Measurements from ENCODE around the gene CTNNA3. TPM values are rescaled to one million over a fixed set of nuclear protein-coding genes. Genes with fewer than 3 reads are reported as not detected.

Gene CTNNA3
- total RNA-seq, 4 donors from 2014 or later = under 0.01 to 0.38 (median 0.27) TPM

DNA sequence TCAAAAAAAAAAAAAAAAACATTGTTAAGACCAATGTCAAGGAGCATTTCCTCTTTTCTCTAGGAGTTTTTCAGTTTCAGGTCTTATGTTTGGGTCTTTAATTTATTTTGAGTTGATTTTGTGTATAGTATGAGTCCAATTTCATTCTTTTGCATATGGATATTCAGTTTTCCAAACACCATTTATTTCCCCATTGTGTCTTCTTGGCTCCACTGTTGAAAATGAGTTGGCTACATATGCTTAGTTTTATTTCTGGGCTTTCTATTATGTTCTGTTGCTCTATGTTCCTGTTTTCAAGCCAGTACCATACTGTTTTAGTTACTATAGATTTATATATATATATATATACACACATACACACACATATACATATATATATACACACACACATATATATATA is 1506.7 kb downstream of the CTNNA3 start:
- TF ChIP-seq, protein P1, sequence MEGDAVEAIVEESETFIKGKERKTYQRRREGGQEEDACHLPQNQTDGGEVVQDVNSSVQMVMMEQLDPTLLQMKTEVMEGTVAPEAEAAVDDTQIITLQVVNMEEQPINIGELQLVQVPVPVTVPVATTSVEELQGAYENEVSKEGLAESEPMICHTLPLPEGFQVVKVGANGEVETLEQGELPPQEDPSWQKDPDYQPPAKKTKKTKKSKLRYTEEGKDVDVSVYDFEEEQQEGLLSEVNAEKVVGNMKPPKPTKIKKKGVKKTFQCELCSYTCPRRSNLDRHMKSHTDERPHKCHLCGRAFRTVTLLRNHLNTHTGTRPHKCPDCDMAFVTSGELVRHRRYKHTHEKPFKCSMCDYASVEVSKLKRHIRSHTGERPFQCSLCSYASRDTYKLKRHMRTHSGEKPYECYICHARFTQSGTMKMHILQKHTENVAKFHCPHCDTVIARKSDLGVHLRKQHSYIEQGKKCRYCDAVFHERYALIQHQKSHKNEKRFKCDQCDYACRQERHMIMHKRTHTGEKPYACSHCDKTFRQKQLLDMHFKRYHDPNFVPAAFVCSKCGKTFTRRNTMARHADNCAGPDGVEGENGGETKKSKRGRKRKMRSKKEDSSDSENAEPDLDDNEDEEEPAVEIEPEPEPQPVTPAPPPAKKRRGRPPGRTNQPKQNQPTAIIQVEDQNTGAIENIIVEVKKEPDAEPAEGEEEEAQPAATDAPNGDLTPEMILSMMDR (IDR thresholded peaks at IDR 0.05; ENCODE audit: low read depth) = no peak

DNA sequence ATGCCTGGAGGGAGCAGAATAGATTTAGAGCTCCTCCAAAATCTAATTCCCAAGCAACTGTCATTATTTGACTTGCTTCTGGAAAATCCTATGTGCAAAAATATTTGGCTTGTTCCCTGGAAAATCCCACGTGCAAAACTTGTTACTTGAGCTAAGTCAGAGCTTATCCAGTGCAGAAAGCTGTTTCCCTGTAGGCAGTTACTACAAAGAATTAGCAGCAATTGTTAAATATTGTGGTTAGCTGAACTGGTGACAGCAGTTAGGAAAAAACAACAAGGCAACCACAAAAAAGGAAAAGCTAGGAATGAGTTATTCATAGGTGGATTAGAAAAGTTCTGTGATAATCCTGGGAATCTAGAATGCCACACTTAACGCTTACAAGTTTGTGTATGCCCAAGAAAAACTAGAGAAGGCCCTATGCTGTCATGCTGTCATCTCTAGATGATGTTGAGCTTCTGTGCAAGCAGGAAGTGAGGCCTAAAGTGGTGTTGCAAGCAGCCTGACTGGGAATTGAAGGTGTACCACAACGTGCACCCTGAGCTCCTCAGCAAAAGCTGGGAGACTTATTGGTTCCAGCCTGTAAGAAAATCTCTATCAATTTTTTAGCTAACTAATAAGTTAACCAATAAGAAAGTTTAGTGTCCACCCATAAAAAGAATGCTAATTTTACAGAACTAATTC is 1508.8 kb downstream of the CTNNA3 start:
- TF ChIP-seq, protein P1 (IDR thresholded peaks at IDR 0.05; ENCODE audit: low read depth) = no peak

DNA sequence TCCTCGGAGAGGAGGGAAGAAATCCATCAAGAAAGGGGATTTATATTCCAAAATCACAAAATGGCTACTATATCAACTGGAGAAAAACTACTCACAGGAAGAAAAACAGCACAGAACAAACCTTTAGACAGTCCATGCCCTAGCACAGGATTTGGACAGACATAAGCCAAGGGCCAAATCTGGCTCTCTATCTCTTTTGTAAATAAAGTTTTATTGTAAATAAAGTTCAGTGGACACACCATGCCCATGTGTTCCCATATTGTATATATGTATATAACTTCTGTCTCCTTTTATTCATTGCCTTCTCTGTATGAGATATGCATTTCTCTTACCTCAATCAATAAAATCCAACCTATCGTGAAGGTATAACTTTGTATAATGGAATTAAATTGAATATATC is 1513.0 kb downstream of the CTNNA3 start:
- TF ChIP-seq, protein P1 (IDR thresholded peaks at IDR 0.05; ENCODE audit: low read depth) = no peak

DNA sequence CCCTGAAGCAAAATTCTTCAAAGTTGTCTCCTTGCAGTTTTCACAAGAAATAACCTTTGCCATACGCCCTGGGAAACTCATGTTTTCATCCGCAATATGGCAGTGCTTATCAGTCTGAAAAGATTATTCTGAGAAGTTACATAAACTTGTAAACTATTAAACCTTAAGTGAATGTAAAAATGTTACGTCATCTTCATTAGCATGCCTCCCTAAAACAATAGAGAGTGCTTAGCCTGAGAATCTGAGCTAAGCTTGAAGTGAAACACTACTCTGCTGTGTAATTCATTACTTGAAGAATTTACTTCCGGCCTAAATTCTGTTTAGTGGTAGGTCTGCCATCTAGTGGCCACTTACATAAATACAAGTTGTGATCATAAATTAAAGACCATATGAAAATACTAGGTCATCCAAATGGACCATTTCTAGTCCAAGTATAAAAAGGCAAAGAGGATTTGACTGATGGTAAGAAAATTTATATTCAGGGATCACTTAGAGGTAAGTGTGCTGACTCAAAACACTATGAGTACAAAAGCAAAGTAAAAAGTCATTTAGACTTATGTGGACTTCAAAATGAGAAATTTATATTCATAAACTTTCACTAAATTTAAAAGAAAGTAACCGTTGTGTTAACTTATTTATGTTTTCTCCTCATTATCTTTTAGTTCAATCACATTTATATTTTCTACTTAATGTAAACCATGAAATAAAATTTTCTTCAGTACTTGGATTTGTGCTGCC is 1515.2 kb downstream of the CTNNA3 start:
- TF ChIP-seq, protein P1 (IDR thresholded peaks at IDR 0.05; ENCODE audit: low read depth) = no peak

DNA sequence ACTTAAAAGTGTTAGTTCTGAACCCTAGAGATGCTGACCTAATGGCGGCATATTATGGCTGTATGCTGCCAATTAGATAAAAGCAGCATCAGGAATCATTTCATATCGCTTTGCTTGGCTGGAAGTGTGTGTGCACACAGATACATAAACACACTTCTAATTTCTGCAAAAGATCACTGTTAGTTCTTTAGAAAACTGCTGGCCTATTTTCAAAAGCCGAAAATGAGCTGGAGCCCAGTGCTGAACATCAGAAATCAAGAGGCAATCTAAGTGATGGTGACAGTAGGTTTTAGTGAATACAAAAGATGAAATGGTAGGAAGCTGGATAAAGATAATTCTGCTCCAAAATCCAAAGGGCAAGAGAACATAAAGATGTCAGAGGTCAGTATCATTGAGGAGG is 1516.0 kb downstream of the CTNNA3 start:
- TF ChIP-seq, protein P1 (IDR thresholded peaks at IDR 0.05; ENCODE audit: low read depth) = no peak

DNA sequence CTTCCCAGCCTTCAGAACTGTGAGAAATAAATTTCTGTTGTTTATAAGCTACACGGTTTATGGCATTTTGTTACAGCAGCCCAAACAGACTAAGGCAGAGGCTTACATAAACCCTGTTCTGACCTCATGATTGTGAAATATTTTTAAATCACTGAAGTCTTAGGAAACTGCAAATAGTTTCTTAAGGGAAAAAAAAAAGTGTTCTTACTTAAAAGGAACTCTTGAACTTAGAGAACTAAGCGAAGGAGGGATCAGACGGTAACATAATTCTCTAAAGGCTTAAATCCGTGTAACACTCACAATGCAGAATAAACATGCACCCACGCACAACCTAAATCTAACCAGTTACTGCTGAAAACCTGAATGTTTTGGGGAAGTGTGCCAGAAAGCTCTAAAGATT is 1519.2 kb downstream of the CTNNA3 start:
- TF ChIP-seq, protein P1 (IDR thresholded peaks at IDR 0.05; ENCODE audit: low read depth) = no peak

DNA sequence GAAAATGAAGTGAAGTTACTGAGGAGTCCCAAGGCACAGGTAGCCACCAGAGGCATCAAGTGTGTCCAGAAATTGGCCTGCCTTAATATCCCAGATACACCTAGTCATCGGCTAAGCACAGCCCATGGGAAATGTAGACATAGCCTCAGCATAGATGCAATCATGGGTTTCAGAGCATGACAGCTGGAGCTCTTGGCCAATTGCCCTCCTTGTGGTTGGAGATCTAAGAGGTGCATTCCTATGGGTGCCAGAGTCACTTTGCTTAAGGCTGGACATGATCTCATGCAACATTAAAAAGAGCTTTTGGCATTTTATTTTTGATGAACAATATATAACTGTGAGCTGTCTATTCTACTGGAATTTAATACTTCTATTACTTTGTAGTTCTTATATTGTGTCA is 1528.2 kb downstream of the CTNNA3 start:
- TF ChIP-seq, protein P1 (IDR thresholded peaks at IDR 0.05; ENCODE audit: low read depth) = no peak

All from subcutaneous adipose tissue (tissue), 4 donors.